GM12878 (cell line): ENCODE data around the gene SELPLG. TPM values are rescaled to one million over a fixed set of nuclear protein-coding genes. Genes with fewer than 3 reads are reported as not detected.

Source experiments
- ATF2 ChIP-seq: IDR thresholded peaks from 2 replicates; pipeline ENCODE4 v1.6.1; 2012; ENCODE audit warnings: low read length, inconsistent platforms
- BCLAF1 ChIP-seq: fragments of 450-650 bp; IDR thresholded peaks from 2 replicates; pipeline ENCODE4 v1.6.1; 2017; ENCODE audit warnings: antibody characterized with exemption, mild to moderate bottlenecking, moderate library complexity
- BHLHE40 ChIP-seq, 2 experiments: fragments of 450-650 bp in 1 of 2; IDR thresholded peaks; 2 replicates each; pipeline ENCODE4 v1.6.1; 2011 to 2017; ENCODE audit warnings: low read depth in 2 of 2, borderline replicate concordance in 1 of 2, improper control_type of control experiment in 1 of 2, low read length in 1 of 2, mild to moderate bottlenecking in 1 of 2
- CUX1 ChIP-seq: IDR thresholded peaks from 2 replicates; pipeline ENCODE4 v1.6.1; 2012; ENCODE audit warnings: improper control_type of control experiment, low read depth, low read length; ENCODE audit not compliant: insufficient replicate concordance
- DPF2 ChIP-seq: fragments of 450-650 bp; IDR thresholded peaks from 2 replicates; pipeline ENCODE4 v1.6.1; 2017; ENCODE audit warnings: mild to moderate bottlenecking
- GATAD2B ChIP-seq: fragments of 450-650 bp; conservative IDR thresholded peaks from 2 replicates; pipeline ENCODE4 v1.6.1; 2017; ENCODE audit warnings: low read depth, mild to moderate bottlenecking, moderate library complexity
- HDGF ChIP-seq: fragments of 450-650 bp; IDR thresholded peaks from 2 replicates; pipeline ENCODE4 v1.6.1; 2016; ENCODE audit warnings: antibody characterized with exemption
- JUND ChIP-seq: IDR thresholded peaks from 2 replicates; pipeline ENCODE4 v1.6.1; 2012; ENCODE audit warnings: low read depth, mild to moderate bottlenecking, low read length, improper control_type of control experiment, moderate library complexity
- KLF5 ChIP-seq: fragments of 450-650 bp; IDR thresholded peaks from 2 replicates; pipeline ENCODE4 v1.6.1; 2014; ENCODE audit warnings: mild to moderate bottlenecking; ENCODE audit not compliant: partially characterized antibody
- MYB ChIP-seq: fragments of 150-350 bp; IDR thresholded peaks from 2 replicates; pipeline ENCODE4 v1.6.1; 2014; ENCODE audit warnings: mild to moderate bottlenecking, low read depth, low read length, borderline replicate concordance
- NFYA ChIP-seq: IDR thresholded peaks from 2 replicates; pipeline ENCODE4 v1.6.1; 2011; ENCODE audit warnings: low read depth, mild to moderate bottlenecking, low read length, improper control_type of control experiment, borderline replicate concordance
- RCOR1 ChIP-seq: conservative IDR thresholded peaks from 2 replicates; pipeline ENCODE4 v1.6.1; 2012; ENCODE audit warnings: low read depth, low read length, improper control_type of control experiment
- RUNX3 ChIP-seq: IDR thresholded peaks from 2 replicates; pipeline ENCODE4 v1.6.1; 2012; ENCODE audit warnings: low read length, inconsistent platforms
- SKIL ChIP-seq: fragments of 450-650 bp; IDR thresholded peaks from 2 replicates; pipeline ENCODE4 v1.6.1; 2017; ENCODE audit warnings: mild to moderate bottlenecking, low read depth, inconsistent platforms; ENCODE audit not compliant: poor library complexity, severe bottlenecking
- WRNIP1 ChIP-seq: IDR thresholded peaks from 2 replicates; pipeline ENCODE4 v1.6.1; 2011; ENCODE audit warnings: low read depth, low read length, improper control_type of control experiment, borderline replicate concordance
- YBX1 ChIP-seq: fragments of 450-650 bp; IDR thresholded peaks from 2 replicates; pipeline ENCODE4 v1.6.1; 2016; ENCODE audit warnings: antibody characterized with exemption
- ZNF217 ChIP-seq: fragments of 450-650 bp; IDR thresholded peaks from 2 replicates; pipeline ENCODE4 v1.6.1; 2017; ENCODE audit warnings: antibody characterized with exemption, mild to moderate bottlenecking
- ZNF24 ChIP-seq: fragments of 450-650 bp; IDR thresholded peaks from 2 replicates; pipeline ENCODE4 v1.6.1; 2017; ENCODE audit warnings: antibody characterized with exemption, mild to moderate bottlenecking
- ZSCAN29 ChIP-seq: fragments of 450-650 bp; IDR thresholded peaks from 2 replicates; pipeline ENCODE4 v1.6.1; 2017; ENCODE audit warnings: mild to moderate bottlenecking, moderate library complexity
- polyA plus RNA-seq, 11 experiments: library from polyadenylated mRNA; depleted of rRNA in 4 of 11; unstranded in 6 of 11; stranded (reverse) in 5 of 11; fragments of >200 nt; fragmentation: Nextera tagmentation in 4 of 11; fragmentation: Illumina TruSeq in 1 of 11; extraction: Ambion mirVana in 4 of 11; extraction: Trizol in 1 of 11; gene quantifications; 1 replicate in 1 of 11; 2 replicates in 10 of 11; pipeline versions ENCODE4 v1.2.1 to v1.2.3, GENCODE V29; 2011 to 2016; ENCODE audit warnings: inconsistent platforms in 2 of 11, missing spikeins in 2 of 11, low read depth in 1 of 11
- total RNA-seq, 4 experiments: library from RNA; depleted of rRNA in 3 of 4; stranded (reverse); fragments of >200 nt in 3 of 4; fragmentation: Illumina TruSeq in 1 of 4; extraction: Trizol in 1 of 4; gene quantifications; 2 replicates each; pipeline versions ENCODE4 v1.2.1 to v1.2.3, GENCODE V29; 2013 to 2021

The SELPLG gene
- total and polyA plus RNA-seq, 10 of the 15 experiments (the other 5 are each of a cell fraction or from before 2014, with no cell fraction given), result 3.2 to 32.3 (median 23.9) TPM

- TF ChIP-seq SKIL, result peak; percentile 47
- TF ChIP-seq GATAD2B, result 0 out of 2 replicates have a peak, but pooled peaks have one; percentile 20
- TF ChIP-seq RCOR1, result 0 out of 2 replicates have a peak, but pooled peaks have one; percentile 39
- TF ChIP-seq ZNF217, result peak; percentile 90; the same call in 1 of the 2 replicates
- no peak for TF ChIP-seq JUND
- TF ChIP-seq KLF5, result peak; percentile 45
- TF ChIP-seq YBX1, result no peak
- no peak for TF ChIP-seq BCLAF1
- TF ChIP-seq RUNX3, result peak; percentile 22; the same call in 1 of the 2 replicates
- peak; percentile 80 for TF ChIP-seq CUX1
- TF ChIP-seq HDGF, result 0 out of 2 replicates have a peak, but pooled peaks have one; percentile 41
- TF ChIP-seq BHLHE40 (IDR thresholded peaks at IDR 0.05; ENCODE audit: borderline replicate concordance in 1 of 2, low read depth in 2 of 2, low read length in 1 of 2), result peak; percentile 23 to 73; a peak in 2 of 4 replicates
- TF ChIP-seq ZSCAN29, result no peak
- no peak for TF ChIP-seq WRNIP1
- TF ChIP-seq DPF2, result peak; percentile 58; the same call in 1 of the 2 replicates
- TF ChIP-seq ATF2, result peak; percentile 64; the same call in 1 of the 2 replicates
- TF ChIP-seq ZNF24, result peak; percentile 44; the same call in 1 of the 2 replicates
- TF ChIP-seq MYB, result no peak
- TF ChIP-seq NFYA, result no peak
Observed at GRCh38 chr12:108572166-108572790, 61.4 kb downstream of the SELPLG start (continued).
